HG03571 (cell line): Measurements from ENCODE around the gene MAD2L1.

Source experiments
- ATAC-seq: cut with Tn5 transposase; IDR thresholded peaks from one replicate; pipeline ENCODE4 v1.9.1; 2021; ENCODE audit not compliant: unreplicated experiment

Gene MAD2L1

GRCh38 chr4:120007191-120007871 is 59.3 kb downstream of the MAD2L1 start:
- ATAC-seq, result no peak
